A549 (cell line): ENCODE data around the gene EXOC3L2. TPM values are rescaled to one million over a fixed set of nuclear protein-coding genes. Genes with fewer than 3 reads are reported as not detected.

ENCODE experiments used
- ATAC-seq, 2 experiments: fragments of 200-7000 bp in 1 of 2; fragments of >200 bp in 1 of 2; cut with Nextera tagmentation in 1 of 2; cut with Tn5 transposase in 1 of 2; 3 replicates each; pipeline versions ENCODE4 v1.8.0 to v1.9.1; 2018 to 2020; ENCODE audit warnings: mild to moderate bottlenecking in 1 of 2, moderate library complexity in 1 of 2
- CTCF ChIA-PET: fragments of 300-600 bp; sonication (Branson Sonifier 250); formaldehyde crosslinking; extraction: SDS; loops from one replicate; lab custom pipeline; 2021; ENCODE audit warnings: antibody characterized with exemption, inconsistent platforms; lab: Yijun Ruan, JAX
- POLR2A ChIA-PET: fragments of 350-600 bp; formaldehyde crosslinking; extraction: SDS; loops from one replicate; lab custom pipeline; 2021; ENCODE audit warnings: antibody characterized with exemption, inconsistent platforms; lab: Yijun Ruan, JAX
- DNase-seq, 2 experiments: peaks; one replicate each; pipeline versions ENCODE4 v3.0.0 to v3.0.0-alpha.2; 2011 to 2016; ENCODE audit warnings: low read depth in 1 of 2, low spot score in 1 of 2
- FAIRE-seq: peaks from 2 replicates; lab custom pipeline; 2011; peaks lifted over from hg19 to GRCh38; lab: Jason Lieb, UNC
- H3K27ac ChIP-seq, 2 experiments: fragments of >200 bp; sonication (Bioruptor Twin); formaldehyde crosslinking; 3 replicates each; pipeline ENCODE4 v1.5.1; 2016 to 2017
- H3K4me1 ChIP-seq: fragments of >200 bp; sonication (Bioruptor Twin); formaldehyde crosslinking; 3 replicates; pipeline ENCODE4 v1.6.1; 2016
- H3K4me2 ChIP-seq: fragments of >200 bp; sonication (Bioruptor Twin); formaldehyde crosslinking; 3 replicates; pipeline ENCODE4 v1.6.1; 2016
- H3K4me3 ChIP-seq: fragments of >200 bp; sonication (Bioruptor Twin); formaldehyde crosslinking; 3 replicates; pipeline ENCODE4 v1.5.1; 2016
- H3K9me3 ChIP-seq: fragments of >200 bp; sonication (Bioruptor Twin); formaldehyde crosslinking; 3 replicates; pipeline ENCODE4 v1.6.1; 2016
- BHLHE40 ChIP-seq: IDR thresholded peaks from 2 replicates; pipeline ENCODE4 v1.6.1; 2012; ENCODE audit warnings: low read depth, low read length, inconsistent platforms
- CEBPB ChIP-seq, 2 experiments: fragments of >200 bp in 1 of 2; sonication (Bioruptor Twin) in 1 of 2; formaldehyde crosslinking in 1 of 2; IDR thresholded peaks; 2 replicates each; pipeline ENCODE4 v1.6.1; 2012 to 2016
- EHF ChIP-seq: fragments of 250-450 bp; sonication (Bioruptor Pico); IDR thresholded peaks from 2 replicates; pipeline ENCODE4 v1.5.0; 2020; ENCODE audit warnings: mild to moderate bottlenecking
- EHMT2 ChIP-seq: fragments of 200-600 bp; sonication (generic); IDR thresholded peaks from 2 replicates; pipeline ENCODE4 v1.6.1; 2016; ENCODE audit warnings: antibody characterized with exemption, low read depth, mild to moderate bottlenecking, moderate library complexity
- ELK1 ChIP-seq: fragments of 150-350 bp; IDR thresholded peaks from 2 replicates; pipeline ENCODE4 v1.6.1; 2014; ENCODE audit warnings: low read depth, mild to moderate bottlenecking, low read length
- ESRRA ChIP-seq: fragments of 150-350 bp; IDR thresholded peaks from 2 replicates; pipeline ENCODE4 v1.6.1; 2014; ENCODE audit warnings: mild to moderate bottlenecking, low read length, borderline replicate concordance
- GATA3 ChIP-seq: IDR thresholded peaks from 2 replicates; pipeline ENCODE4 v1.6.1; 2012; ENCODE audit warnings: borderline replicate concordance
- HDAC2 ChIP-seq: fragments of 200-600 bp; sonication (generic); IDR thresholded peaks from 2 replicates; pipeline ENCODE4 v1.6.1; 2016
- HES2 ChIP-seq: fragments of >200 bp; sonication (Bioruptor Twin); formaldehyde crosslinking; IDR thresholded peaks from 2 replicates; pipeline ENCODE4 v1.6.1; 2016
- HEYL ChIP-seq: fragments of 250-450 bp; sonication (Bioruptor Pico); IDR thresholded peaks from 2 replicates; pipeline ENCODE4 v1.8.0; 2021; ENCODE audit warnings: mild to moderate bottlenecking, moderate library complexity
- HMGXB4 ChIP-seq: fragments of 250-450 bp; sonication (Bioruptor Pico); IDR thresholded peaks from 2 replicates; pipeline ENCODE4 v1.5.0; 2021; ENCODE audit warnings: mild to moderate bottlenecking, moderate library complexity, borderline replicate concordance
- HOXB13 ChIP-seq: fragments of 250-450 bp; sonication (Bioruptor Pico); IDR thresholded peaks from 2 replicates; pipeline ENCODE4 v1.5.0; 2020; ENCODE audit warnings: low read depth, mild to moderate bottlenecking, moderate library complexity
- KDM5A ChIP-seq: fragments of 200-600 bp; sonication (generic); IDR thresholded peaks from 2 replicates; pipeline ENCODE4 v1.6.1; 2016; ENCODE audit warnings: antibody characterized with exemption, mild to moderate bottlenecking
- MAX ChIP-seq: IDR thresholded peaks from 2 replicates; pipeline ENCODE4 v1.6.1; 2012
- MAZ ChIP-seq: fragments of 150-350 bp; IDR thresholded peaks from 2 replicates; pipeline ENCODE4 v1.6.1; 2014; ENCODE audit warnings: antibody characterized with exemption, low read depth, low read length, borderline replicate concordance
- MYC ChIP-seq: IDR thresholded peaks from 2 replicates; pipeline ENCODE4 v1.6.1; 2012; ENCODE audit warnings: mild to moderate bottlenecking, inconsistent platforms, low read length, improper control_type of control experiment, borderline replicate concordance
- NFE2L2 ChIP-seq: fragments of 150-350 bp; conservative IDR thresholded peaks from 2 replicates; pipeline ENCODE4 v1.6.1; 2014; ENCODE audit warnings: low read length
- PHF8 ChIP-seq: fragments of 200-600 bp; sonication (generic); IDR thresholded peaks from 2 replicates; pipeline ENCODE4 v1.6.1; 2016; ENCODE audit warnings: low read depth, mild to moderate bottlenecking, antibody characterized with exemption, moderate library complexity, borderline replicate concordance
- RFX5 ChIP-seq: fragments of 450-650 bp; IDR thresholded peaks from 2 replicates; pipeline ENCODE4 v1.7.1; 2014; ENCODE audit warnings: antibody characterized with exemption, mild to moderate bottlenecking, moderate library complexity
- TFCP2L1 ChIP-seq: fragments of 250-450 bp; sonication (Bioruptor Pico); IDR thresholded peaks from 2 replicates; pipeline ENCODE4 v1.5.0; 2021; ENCODE audit warnings: mild to moderate bottlenecking
- ZSCAN20 ChIP-seq: fragments of 250-450 bp; sonication (Bioruptor Pico); IDR thresholded peaks from 2 replicates; pipeline ENCODE4 v1.8.0; 2022; ENCODE audit warnings: mild to moderate bottlenecking, moderate library complexity
- WGBS: methylation state at CpG from one replicate; pipeline ENCODE4 v1.1.6; 2017; ENCODE audit errors: missing lambda C conversion rate; 5-methylcytosine and 5-hydroxymethylcytosine counted together
- polyA plus RNA-seq, 4 experiments: library from polyadenylated mRNA; depleted of rRNA in 3 of 4; stranded (reverse); fragments of >200 nt; fragmentation: RNase III in 1 of 4; extraction: RNeasy Plus Mini Kit Qiagen cat#74134 plus additional on column Dnase treatment in 1 of 4; gene quantifications; 2 replicates in 3 of 4; 3 replicates in 1 of 4; pipeline ENCODE4 v1.2.3, GENCODE V29; 2011 to 2017
- TF ChIP-seq, protein P1 (sequence below): fragments of >200 bp; sonication (Bioruptor Twin); formaldehyde crosslinking; IDR thresholded peaks from 3 replicates; pipeline ENCODE4 v1.5.1; 2016

EXOC3L2 gene
- polyA plus RNA-seq, 2 of the 4 experiments (the other 2 are of a cell fraction), result 0.16 to 0.50 TPM

DNA sequence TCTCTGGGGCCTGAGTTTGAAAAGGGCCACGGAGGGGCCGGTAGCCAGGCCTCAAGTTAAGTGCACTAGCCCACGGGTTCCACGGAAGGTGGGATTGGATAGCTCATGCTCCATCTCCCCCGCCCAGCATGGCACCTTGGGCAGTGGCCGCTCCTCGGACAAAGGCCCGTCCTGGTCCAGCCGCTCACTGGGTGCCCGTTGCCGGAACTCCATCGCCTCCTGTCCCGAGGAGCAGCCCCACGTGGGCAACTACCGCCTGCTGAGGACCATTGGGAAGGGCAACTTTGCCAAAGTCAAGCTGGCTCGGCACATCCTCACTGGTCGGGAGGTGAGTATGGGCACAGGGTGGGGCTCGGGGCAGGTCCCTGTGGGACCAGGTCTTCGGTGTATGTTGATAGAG, 13.7 kb upstream of the EXOC3L2 start:
- ChIA-PET POLR2A (no interaction called here), CTCF (no interaction called here)
- Histone ChIP-seq H3K4me3 (no peak overlapping the region), H3K4me2 (no peak overlapping the region), H3K4me1 (no peaks in the 10 kb centered on the region), H3K27ac (no peak overlapping the region), H3K9me3 (no peaks in the 10 kb centered on the region)
- ATAC-seq (no peak), DNase-seq (no peak), FAIRE-seq (no peak)
- TF ChIP-seq ESRRA (no peak), RFX5 (no peak), BHLHE40 (no peak), CEBPB (IDR thresholded peaks at IDR 0.05) (no peak), GATA3 (no peak), HOXB13 (CRISPR knock-in tag) (no peak), ZSCAN20 (no peak), KDM5A (no peak), MYC (no peak), EHMT2 (no peak), HMGXB4 (CRISPR knock-in tag) (no peak), ELK1 (no peak), TFCP2L1 (CRISPR knock-in tag) (no peak), PHF8 (no peak), HDAC2 (no peak), HES2 (no peak), HEYL (CRISPR knock-in tag) (no peak), MAX (no peak)
- 93% methylated on average over 14 of the region's 19 CpGs for WGBS

DNA sequence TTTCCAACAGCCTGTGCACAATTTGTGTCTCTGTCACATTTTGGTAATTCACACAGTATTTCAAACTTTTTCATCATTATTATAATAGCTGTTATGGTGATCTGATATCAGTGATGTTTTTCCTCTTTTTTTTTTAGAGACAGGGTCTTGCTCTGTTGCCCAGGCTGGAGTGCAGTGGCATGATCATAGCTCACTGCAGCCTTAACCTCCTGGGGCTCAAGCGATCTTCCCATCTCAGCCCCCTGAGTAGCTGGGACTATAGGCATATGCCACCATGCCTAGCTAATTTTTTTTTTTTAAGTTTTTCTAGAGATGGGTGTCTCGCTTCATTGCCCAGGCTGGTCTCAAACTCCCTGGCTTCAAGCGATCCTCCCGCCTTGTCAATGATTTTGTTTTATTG, 11.6 kb upstream of the EXOC3L2 start:
- Histone ChIP-seq H3K4me2 (no peak overlapping the region), H3K9me3 (no peaks in the 10 kb centered on the region), H3K4me1 (peaks cover 2% of the 10 kb centered on the region; the same call in 1 of the 3 replicates), H3K4me3 (no peak overlapping the region), H3K27ac (no peak overlapping the region)
- no peak for ATAC-seq
- TF ChIP-seq EHF (CRISPR knock-in tag), result no peak
- no peak for TF ChIP-seq KDM5A
- no peak for TF ChIP-seq NFE2L2
- no peak for TF ChIP-seq BHLHE40
- TF ChIP-seq MAZ, result no peak
- TF ChIP-seq, protein P1, sequence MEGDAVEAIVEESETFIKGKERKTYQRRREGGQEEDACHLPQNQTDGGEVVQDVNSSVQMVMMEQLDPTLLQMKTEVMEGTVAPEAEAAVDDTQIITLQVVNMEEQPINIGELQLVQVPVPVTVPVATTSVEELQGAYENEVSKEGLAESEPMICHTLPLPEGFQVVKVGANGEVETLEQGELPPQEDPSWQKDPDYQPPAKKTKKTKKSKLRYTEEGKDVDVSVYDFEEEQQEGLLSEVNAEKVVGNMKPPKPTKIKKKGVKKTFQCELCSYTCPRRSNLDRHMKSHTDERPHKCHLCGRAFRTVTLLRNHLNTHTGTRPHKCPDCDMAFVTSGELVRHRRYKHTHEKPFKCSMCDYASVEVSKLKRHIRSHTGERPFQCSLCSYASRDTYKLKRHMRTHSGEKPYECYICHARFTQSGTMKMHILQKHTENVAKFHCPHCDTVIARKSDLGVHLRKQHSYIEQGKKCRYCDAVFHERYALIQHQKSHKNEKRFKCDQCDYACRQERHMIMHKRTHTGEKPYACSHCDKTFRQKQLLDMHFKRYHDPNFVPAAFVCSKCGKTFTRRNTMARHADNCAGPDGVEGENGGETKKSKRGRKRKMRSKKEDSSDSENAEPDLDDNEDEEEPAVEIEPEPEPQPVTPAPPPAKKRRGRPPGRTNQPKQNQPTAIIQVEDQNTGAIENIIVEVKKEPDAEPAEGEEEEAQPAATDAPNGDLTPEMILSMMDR, result no peak
- no peak for DNase-seq
- ChIA-PET POLR2A (interaction anchor here (0.6 kb wide), 1 partner anchor 70 kb away, joined by 3 read pairs; no protein-coding TSS in a partner anchor), CTCF (interaction anchor here (0.6 to 1.0 kb wide), 4 partner anchors 8 to 50 kb away, joined by 3 to 5 read pairs (median 4); no protein-coding TSS in a partner anchor)
- WGBS, result 93% methylated on average over 4 of the region's 4 CpGs
- FAIRE-seq, result no peak
